Cardiac fibroblast (primary cell): ENCODE results near the gene CACNA1H.

Experiments used
- DNase-seq, 2 donors: peaks; one replicate each; pipeline versions ENCODE4 v3.0.0 to v3.0.0-alpha.2; 2010; ENCODE audit warnings: low read depth in 2 of 2
- H3K4me3 ChIP-seq, 2 donors: replicated peaks in 1 of 2; 1 replicate in 1 of 2; 2 replicates in 1 of 2; pipeline ENCODE4 v1.5.1; 2011; ENCODE audit warnings: low read depth in 2 of 2, low read length in 2 of 2, mild to moderate bottlenecking in 2 of 2, moderate library complexity in 1 of 2
- TF ChIP-seq, protein P1 (sequence below): IDR thresholded peaks from one replicate; pipeline ENCODE4 v1.5.1; 2011; ENCODE audit warnings: low read depth, mild to moderate bottlenecking, low read length, inconsistent platforms

Gene CACNA1H

GRCh38 chr16:1256874-1257322, 104.0 kb downstream of the CACNA1H start:
- DNase-seq = no peak
- TF ChIP-seq, protein P1, sequence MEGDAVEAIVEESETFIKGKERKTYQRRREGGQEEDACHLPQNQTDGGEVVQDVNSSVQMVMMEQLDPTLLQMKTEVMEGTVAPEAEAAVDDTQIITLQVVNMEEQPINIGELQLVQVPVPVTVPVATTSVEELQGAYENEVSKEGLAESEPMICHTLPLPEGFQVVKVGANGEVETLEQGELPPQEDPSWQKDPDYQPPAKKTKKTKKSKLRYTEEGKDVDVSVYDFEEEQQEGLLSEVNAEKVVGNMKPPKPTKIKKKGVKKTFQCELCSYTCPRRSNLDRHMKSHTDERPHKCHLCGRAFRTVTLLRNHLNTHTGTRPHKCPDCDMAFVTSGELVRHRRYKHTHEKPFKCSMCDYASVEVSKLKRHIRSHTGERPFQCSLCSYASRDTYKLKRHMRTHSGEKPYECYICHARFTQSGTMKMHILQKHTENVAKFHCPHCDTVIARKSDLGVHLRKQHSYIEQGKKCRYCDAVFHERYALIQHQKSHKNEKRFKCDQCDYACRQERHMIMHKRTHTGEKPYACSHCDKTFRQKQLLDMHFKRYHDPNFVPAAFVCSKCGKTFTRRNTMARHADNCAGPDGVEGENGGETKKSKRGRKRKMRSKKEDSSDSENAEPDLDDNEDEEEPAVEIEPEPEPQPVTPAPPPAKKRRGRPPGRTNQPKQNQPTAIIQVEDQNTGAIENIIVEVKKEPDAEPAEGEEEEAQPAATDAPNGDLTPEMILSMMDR = no peak
- H3K4me3 ChIP-seq = no peak overlapping the region

DNA sequence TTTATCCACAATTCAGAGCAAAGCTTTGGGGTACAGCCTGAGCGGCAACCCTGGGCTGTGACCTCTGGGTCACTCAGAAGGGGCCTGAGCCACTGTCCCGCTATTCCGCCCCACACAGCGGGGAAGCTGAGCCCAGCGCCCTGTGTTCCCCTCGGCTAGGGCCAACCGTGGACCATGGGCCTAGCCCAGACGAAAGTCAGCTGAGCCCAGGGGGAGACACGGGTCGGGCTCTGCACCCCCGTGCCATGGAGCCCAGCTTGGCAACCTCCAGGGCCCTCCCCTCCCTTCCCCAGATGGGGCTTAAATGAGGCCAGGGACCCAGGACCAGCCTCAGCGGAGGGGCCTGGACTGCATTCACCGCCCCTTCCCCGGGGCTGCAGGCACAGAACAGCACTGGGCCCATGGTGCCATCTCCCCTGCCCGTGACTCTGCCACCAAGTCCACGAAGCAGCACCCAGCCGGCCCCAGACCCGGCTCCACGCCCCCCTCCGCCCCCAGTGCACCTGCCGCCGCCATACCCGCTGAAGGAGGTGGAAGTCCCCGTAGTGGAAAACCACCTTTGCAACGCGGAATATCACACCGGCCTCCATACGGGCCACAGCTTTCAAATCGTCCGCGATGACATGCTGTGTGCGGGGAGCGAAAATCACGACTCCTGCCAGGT, 104.8 kb downstream of the CACNA1H start:
- TF ChIP-seq, protein P1 = no peak
- DNase-seq = no peak
- H3K4me3 ChIP-seq = no peak overlapping the region

DNA sequence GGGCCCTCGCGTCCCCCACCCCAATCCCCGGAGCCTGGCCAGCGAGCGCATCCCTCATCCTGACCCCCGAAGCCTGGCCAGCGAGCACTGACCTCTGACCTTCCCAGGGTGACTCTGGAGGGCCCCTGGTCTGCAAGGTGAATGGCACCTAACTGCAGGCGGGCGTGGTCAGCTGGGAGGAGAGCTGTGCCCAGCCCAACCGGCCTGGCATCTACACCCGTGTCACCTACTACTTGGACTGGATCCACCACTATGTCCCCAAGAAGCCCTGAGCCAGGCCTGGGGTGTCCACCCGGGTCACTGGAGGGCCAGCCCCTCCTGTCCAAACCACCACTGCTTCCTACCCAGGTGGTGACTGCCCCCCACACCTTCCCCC, 105.3 kb downstream of the CACNA1H start:
- TF ChIP-seq, protein P1 = no peak
- no peak for DNase-seq
- no peak overlapping the region for H3K4me3 ChIP-seq

DNA sequence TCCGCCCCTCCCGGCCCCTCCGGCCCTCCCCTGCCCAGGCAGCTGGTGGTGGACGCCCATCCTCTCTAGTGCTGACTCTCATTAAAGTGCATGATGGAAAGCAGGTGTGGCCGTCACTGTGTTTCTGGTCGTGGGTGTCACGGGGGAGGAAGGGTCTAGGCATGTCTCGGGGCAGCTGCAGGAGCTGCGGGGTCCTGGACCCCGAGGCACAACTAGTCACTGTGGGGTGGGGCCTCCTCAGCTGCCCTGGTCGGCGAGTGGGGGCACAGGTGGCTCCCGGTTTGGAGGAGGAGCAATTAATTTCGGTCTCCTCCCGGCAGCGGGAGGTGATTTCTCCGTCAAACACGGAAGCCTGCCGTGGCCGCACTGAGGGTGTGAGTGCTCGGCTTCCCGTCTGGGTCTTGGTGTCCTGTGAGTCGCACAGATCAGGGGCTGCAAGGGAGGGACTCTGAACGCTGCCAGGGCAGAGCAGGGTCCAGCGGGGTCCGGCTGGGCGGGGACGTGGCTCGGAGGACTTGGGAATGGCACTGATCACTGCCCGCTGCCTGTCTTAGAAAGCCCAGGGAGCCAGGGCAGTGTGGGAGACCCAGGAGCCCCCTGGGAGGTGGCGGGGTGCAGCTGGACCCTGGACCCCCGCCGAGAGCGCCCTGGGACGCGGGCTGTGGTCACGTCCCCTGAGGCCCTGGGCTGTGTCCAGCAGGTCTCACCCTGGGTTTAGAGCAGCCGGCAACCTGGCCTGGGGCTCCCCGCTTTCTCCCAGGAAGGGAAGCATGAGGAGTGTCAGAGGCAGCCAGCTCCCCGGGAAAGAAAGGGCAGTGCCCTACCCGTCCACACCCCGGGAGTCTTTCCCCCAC, 106.2 kb downstream of the CACNA1H start:
- TF ChIP-seq, protein P1 = no peak
- no peak overlapping the region for H3K4me3 ChIP-seq
- no peak for DNase-seq

DNA sequence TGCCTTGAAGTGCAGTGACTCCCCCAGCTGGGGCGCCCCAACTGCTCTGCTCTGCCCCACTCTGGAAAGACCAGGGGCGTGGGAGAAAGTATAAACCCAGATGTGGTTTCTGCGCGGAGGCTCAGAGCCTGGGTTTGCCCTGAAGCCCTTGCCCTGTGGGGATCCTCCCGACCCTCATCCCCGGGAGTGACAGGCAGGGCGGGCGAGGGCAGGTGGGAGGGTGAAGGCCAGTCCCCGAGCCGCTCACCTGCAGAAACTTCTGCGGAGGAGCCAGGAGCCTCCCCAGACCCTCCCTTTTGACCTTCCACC, 106.8 kb downstream of the CACNA1H start:
- TF ChIP-seq, protein P1 = no peak
- no peak overlapping the region for H3K4me3 ChIP-seq
- no peak for DNase-seq

GRCh38 chr16:1260101-1260680, 107.3 kb downstream of the CACNA1H start:
- TF ChIP-seq, protein P1 = no peak
- no peak overlapping the region for H3K4me3 ChIP-seq
- DNase-seq = no peak
